ENCODE data around the gene PTGIS.
"Not testable (repeated sequence)": the region's sequence is repeated elsewhere in the genome, so short reads cannot be mapped to it uniquely, and the experiment has no call there.

PTGIS gene

DNA sequence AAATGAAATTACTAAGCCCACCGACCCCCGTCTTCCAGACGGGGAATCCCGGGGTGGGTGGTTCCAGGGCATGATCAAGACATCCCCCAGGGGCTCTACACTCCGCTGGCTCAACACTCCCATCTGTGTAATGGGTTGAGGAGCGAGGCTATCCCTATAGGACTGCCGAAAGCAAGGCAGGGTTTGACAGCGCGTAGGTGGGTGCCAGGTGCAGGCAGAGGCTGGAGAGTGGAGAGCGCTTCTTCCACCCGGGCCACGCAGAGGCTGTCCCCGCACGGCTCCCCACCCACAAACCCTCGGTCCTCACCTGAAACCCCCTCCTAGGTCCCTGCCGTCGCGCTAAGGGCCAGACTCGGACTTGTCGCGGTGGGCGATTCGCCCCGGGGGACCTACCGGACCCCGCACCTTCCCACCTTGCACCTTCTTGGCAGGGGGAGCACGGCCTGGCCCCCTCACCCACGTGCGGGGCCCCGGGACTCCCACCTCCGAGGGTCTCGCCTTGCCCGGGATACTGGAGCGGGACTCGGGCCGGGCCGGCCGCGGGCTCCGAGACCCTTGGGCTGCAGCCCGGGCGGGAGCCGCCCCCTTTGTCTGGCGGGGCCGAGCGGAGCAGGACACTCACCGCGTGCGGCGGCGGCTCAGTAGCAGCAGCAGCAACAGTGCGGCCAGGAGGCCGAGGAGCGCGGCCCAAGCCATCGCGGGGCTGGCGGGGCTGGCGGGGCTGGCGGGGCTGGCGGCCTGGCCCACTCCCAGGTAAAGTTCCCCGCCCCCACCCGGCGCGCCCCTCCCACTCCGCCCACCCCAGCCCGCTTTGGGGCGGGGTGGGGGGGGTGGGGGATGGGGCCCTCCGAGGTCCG lies at the start of gene PTGIS:
Gene PTGIS (minus strand): TSS at position 717 of the 857 bp plus-strand sequence. CDS start 21 bp downstream, at position 696.
- DNase-seq = no peak

DNA sequence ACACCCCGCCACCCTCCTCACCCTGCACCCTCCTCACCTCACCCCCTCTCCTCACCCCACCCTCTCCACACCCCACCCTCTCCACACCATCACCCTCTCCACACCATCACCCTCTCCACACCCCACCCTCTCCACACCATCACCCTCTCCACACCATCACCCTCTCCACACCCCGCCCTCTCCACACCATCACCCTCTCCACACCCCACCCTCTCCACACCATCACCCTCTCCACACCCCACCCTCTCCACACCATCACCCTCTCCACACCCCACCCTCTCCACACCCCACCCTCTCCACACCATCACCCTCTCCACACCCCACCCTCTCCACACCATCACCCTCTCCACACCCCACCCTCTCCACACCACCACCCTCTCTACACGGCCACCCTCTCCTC lies 49.5 kb upstream of the PTGIS start:
- not testable (repeated sequence) for DNase-seq

- DNase-seq = no peak
Observed at GRCh38 chr20:49616154-49617007, 48.4 kb upstream of the PTGIS start.

GRCh38 chr20:49615401-49616153 lies 47.6 kb upstream of the PTGIS start:
- DNase-seq = no peak

- not testable (repeated sequence) for DNase-seq
Observed at GRCh38 chr20:49615051-49615400, 47.1 kb upstream of the PTGIS start.

DNA sequence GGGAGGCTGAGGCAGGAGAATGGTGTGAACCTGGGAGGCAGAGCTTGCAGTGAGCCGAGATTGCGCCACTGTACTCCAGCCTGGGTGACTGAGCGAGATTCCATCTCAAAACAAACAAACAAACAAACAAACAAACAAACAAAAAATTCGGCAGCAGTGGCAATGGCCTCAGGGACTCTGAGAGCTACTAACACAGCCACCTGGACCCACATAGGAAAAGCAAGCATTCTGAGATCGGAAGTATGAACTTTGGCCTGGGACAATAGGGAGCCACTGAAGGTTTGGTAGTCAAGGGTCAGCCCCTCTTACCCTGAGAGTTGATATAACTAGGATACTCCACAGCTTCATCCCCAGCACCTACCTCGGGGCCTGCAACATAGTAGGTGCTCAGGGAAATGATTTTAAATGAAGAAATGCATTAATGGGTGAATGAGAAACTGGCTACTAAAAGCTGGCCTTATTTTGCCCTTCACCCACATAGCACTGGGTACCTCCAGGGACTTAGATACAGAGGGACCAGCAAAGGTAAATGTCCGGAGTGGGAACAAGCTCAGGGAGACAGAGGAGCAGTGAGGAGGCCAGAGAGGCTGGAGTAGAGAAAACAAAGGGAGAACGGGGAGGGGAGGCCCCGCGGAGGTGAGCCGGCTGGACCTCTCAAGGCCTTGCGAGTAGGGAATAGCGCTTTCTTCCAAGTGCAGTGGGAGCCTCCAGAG lies 46.6 kb upstream of the PTGIS start:
- DNase-seq = no peak

DNA sequence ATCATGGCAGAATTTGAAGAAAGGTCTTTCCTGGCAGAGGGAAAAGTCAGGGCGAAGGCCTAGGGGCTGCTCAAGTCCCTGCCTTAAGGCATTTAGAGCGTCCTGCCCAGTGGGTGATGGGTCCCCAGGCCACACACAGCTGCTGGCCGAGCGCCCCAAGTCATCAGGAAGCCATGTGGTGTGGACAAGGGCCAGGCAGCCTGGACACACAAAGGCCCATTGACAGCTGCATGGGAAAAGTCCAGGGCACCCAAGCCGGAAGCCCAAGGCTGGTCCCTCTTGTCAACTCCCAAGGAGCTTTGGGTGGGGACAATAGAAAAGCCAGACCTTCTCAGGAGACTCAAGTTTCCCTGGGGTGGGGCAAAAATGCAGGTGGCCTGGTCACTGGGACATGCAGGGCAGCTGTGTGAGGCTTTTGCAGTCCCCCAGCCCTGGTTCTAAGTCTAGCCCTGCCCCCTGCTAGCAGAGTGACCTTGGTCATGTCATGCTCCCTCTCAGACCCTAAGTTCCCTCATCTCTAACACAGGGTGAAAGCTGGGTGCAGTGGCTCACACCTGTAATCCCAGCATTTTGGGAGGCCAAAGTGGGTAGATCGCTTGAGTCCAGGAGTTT lies 44.3 kb upstream of the PTGIS start:
- no peak for DNase-seq

DNA sequence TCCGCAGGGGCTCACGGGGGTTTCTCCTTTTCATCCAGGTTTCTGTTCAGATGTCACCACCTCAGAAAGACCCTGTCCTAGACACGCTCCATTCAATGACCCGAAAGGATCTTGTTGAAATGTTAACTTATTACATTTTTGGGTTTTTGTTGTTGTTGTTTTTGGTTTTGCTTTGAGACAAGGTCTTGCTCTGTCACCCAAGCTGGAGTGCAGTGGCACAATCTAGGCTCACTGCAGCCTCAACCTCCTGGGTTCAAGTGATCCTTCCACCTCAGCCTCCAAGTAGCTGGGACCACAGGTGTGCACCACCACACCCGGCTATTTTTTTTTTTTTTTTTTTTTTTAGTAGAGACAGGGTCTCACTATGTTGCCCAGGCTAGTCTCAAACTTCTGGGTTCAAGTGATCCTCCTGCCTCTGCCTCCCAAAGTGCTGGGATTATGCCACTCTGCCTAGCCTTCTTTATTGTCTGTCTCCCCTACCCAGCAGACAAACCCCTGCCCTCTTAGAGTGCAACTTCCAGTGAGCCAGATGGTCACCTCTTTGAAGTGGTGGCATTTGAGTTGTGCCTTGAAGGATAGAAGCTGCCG lies 43.7 kb upstream of the PTGIS start:
- not testable (repeated sequence) for DNase-seq

- peak; percentile 38 to 49 for DNase-seq
Observed at GRCh38 chr20:49610691-49611538, 43.0 kb upstream of the PTGIS start.

- peak in 1 of 2 experiments; percentile 53 for DNase-seq
Observed at GRCh38 chr20:49608752-49609670, 41.1 kb upstream of the PTGIS start.

GRCh38 chr20:49607568-49607967 lies 39.6 kb upstream of the PTGIS start:
- no peak for DNase-seq

DNA sequence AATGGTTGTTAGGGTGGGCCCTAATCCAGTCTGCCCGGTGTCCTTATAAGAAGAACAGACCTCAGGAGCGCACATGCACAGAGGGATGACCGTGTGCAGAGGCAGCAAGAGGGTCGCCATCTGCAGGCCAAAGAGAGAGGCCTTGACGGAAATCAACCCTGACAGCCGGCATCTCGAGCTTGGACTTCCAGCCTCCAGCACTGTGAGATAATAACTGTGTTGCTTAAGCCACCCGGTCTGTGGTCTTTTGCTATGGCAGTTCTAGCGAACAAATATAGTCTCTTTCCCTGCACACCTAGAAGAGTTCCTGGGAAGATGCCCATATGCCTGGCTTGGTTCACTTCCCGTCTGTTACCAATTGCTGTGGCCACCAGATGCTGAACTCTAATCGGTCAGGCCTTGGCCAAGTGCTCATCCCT lies 35.3 kb upstream of the PTGIS start:
- DNase-seq = no peak

DNA sequence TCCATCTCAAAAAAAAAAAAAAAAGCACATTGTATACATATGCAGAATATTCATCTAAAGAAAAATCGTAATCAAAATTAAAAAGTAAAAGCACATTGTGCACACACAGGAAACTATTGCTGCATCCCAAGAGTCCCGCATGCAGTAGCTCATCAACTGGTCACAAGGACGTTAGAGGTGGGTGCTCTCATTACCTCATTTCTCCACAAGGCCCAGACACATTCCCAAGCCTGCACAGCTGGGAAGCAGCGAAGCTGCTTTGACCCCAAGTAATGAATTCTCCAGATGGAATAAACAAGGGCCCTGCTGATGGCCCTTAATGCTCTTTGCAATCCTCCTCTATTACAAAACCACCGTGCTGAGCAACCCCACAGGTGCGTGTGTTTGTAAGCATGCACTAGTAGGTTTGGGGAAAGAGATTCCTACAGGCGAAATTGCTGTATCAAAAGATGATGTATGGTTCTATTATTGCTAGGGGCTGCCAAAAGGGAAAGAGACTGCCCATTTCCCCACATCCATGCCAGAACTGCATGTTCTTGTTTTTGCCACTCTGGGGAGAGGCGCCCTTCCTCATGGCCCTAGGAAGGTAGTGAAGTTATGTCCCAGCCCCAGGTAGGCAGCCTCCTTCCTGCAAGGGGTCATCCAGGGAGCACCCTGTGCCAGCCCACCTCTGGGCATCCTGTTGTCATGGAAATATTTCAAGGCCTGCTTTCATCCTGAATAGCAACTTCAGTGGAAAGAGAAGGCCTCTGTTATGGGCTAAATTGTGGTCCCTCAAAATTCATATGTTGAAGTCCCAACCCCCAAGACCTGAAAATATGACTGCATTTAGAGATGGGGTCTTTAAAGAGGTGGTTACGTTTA lies 34.6 kb upstream of the PTGIS start:
- no peak for DNase-seq

DNA sequence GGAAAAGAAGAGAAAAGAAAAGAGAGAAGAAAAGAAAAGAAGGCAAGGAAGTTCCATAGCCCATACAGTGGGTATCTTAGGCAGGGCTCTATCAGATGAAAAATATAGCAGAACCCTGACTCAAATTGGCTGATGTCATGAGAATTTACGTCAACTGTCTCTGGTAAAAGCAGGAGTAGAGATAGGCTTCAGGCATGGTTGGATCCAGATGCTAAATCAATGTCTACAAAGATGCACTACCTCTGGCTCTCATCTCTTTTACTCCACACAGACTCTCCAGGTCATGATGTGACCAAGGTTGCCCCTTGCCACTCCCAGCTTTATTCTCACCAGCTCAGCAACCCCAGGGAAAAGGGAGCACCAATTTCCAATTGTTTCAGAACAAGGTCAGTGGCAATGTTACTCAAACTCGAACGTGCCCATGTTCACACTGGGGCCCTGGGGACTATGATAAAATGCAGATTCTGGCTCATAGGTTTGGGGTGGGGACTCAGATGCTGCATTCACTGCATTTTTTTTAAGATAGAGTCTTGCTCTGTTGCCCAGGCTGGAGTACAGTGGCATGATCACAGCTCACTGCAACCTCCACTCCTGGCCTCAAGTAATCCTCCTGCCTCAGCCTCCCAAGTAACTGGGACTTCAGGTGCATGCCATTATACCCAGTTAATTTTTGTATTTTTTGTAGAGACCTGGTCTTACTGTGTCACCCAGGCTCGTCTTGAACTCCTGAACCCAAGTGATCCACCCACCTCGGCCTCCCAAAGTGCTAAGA lies 33.4 kb upstream of the PTGIS start:
- no peak for DNase-seq

- DNase-seq = no peak
Observed at GRCh38 chr20:49599746-49600113, 31.8 kb upstream of the PTGIS start.

DNA sequence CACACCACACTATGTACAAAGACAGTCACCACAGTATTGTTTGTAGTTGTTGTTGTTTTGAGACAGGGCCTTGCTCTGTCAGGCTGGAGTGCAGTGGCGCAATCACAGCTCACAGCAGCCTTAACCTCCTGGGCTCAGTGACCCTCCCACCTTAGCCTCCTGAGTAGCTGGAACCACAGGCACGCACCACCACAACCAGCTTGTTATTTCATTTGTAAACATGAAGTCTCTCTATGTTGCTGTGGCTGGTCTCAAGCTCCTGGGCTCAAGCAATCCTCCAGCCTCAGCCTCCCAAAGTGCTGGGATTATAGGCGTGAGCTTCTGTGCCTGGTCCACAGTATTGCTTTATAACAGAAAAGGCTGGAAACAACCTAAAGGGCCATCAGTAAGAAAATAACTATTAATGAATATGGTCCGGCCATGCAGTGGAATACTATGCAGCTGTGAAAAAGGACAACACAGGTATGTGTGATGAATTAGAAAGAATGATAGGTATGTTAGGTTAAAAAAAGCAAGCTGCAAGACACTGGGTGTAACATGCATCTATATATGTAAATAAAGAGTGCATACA lies 30.0 kb upstream of the PTGIS start:
- no peak for DNase-seq

DNA sequence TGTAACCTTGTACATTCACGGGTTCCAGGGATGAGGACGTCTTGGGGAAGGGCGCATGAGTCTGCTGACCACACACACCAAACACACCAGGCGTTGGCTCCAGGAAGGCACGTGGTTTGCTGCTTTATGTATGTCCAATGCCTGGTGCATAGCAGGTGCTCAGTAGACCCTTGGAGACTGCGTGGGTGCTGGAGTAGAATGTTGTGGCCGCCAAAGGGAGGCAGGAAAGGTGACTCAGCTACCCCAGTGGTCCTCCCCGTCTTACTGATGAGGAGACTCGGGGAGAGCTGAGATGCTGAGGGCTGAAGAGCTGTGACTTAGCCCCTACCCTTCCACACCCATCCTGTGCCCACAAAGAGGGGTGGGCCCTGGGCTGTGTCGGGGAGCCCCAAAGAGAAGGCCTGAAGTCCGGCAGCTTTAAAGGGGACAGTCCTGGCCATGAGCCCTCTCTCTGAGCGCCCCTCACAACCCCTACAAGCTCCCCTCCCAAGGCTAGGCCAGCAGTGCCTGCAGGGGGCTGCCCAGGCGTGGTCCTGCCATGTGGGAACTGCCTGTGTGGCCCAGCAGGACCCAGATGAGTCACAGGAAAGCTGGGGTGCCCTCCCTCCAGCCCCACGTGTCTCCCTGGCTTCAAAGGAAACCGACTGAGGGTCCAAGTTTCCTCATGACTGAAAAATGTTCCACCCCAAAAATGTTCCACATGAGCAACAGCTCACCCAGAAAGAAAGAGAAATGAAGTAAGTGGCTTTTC lies 28.0 kb upstream of the PTGIS start:
- DNase-seq = no peak
